ENCODE results near the gene CRBN.

CRBN gene

DNA sequence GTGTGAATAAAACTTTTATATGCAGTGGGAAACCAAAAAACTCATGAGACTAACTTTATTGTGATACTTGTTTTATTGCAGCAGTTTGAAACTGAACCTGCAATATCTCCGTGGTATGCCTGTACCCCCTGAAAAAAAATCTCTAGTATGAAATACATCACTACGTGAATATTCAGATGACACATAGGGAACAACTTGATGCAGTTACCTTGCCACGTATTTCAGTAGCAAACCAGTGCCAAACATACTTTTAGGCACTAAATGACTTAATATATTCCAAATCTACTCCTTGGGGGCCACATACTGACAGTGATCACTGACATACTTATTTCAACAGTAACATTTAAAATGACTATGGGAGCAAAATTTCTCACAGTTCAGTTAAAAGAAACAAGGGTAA lies 13.8 kb downstream of the CRBN start:
- no peak for DNase-seq

DNA sequence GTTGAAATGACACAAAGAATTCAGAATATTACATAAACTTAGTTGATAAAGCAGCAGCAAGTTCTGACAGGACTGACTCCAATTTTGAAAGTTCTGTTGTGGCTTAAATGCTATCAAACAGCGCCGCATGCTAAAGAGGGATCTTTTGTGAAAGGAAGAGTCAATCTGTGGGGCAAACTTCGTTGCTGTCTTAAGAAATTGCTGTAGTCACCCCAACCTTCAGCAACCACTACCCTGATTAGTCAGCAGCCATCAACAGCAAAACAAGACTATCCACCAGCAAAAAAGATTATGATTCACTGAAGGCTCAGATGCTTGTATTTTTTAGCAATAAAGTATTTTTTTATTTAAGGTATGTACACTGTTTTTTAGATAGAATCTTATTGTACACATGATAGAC lies 14.2 kb downstream of the CRBN start:
- DNase-seq, result no peak

DNA sequence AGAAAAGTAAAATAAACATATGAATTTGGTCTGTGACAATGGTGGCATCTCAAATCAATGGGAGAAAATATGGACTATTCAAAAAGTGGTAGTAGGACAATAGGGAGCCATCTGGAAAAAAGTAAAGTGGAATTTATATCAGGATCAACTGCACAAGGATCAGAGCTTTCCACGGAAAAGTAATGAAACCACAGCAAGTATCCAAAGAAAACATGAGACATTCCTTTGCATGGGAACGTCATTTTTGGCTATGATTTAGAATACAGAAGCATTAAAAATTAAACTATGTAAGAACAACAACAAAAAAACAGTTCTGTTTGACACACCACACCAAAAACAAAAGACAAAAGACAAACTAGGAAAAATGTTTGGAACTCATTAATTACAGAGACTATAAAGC lies 18.7 kb downstream of the CRBN start:
- no peak for DNase-seq

DNA sequence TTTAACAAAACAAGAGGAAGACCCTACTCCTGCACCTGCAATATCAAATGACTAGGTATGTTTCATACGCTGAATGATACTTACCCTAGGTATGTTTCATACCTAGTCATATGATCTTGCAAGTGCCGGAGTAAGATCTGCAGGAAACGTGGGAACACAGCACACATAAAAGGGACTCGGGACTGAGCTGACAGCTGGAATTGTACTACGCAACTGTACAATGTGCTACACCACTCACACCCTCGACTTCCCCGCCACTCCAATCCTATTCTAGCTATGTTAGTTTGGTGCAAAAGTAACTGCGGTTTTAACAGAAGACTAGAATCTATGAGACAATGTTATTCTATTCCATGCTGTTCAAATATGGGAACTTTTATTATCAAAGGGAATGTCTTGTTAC lies 22.0 kb downstream of the CRBN start:
- DNase-seq, result no peak

DNA sequence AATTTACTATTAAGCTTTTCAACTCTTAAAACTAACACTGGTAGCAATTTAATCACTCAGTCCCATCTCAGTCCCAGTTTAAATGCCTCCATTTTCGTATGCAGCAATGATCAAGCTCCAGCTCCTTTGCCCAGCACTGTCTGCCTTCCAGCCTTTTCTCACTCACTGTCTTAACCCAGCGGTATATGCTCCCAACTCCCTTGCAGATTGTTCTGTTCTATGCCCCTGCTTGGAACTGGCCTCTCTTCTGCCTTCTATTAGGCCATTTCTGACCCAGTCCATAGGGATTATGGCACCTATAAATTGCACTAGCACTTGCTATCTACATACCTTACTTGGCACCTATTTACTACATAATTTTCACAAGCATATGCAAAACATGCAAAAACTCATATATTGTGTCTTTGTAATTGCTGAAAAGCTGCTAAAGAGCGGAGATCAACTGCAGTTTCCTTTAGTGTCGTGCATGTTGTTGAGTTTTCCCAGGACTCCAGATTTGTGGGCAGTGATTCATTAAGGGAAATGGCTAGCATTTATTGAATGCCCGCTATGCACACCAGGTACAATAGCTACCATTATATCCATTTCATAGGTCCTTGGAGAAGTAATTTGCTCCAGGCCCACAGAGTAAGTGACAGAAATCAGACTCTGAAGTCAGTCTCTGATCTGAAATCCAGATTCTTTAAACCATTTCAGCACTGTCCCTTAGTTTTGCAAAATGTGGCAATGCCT lies 24.4 kb downstream of the CRBN start:
- no peak for DNase-seq

DNA sequence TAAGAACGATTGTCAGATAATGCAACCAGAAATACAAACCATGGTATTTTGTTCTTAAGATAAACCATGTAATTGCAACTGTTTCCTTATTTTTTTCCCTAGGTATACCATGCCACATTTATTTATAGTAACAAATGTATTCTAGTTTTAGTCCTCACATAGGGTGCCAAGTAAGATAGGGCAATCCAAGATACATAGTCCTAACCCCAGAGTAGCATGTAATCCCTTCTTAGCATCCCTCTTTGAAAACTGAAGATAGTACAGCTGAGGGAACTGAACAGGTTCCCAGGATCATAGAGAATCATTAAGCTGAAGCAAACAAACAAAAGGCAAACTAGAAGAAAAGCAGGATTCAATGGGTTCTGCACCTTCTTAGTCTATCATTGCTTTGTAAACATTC lies 28.0 kb downstream of the CRBN start:
- DNase-seq, result no peak

DNA sequence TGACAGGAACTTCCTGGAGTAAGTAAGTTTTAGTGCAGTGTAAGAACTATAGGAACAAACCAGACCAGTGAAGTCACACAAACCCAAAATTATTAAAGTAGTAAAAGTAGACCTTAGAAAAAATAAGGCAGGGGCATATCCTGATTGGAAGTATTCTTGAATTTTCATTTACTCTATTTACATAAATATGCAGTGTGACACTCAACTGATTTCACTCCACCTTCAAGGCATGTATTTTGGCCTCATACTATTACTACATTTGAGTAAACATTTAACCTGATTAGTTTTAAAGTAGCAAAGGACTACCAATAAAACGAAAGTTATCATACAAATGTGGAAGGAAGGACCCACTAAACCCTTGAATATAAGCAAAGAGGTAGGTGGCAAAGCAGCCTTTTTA lies 29.9 kb downstream of the CRBN start:
- no peak for DNase-seq

DNA sequence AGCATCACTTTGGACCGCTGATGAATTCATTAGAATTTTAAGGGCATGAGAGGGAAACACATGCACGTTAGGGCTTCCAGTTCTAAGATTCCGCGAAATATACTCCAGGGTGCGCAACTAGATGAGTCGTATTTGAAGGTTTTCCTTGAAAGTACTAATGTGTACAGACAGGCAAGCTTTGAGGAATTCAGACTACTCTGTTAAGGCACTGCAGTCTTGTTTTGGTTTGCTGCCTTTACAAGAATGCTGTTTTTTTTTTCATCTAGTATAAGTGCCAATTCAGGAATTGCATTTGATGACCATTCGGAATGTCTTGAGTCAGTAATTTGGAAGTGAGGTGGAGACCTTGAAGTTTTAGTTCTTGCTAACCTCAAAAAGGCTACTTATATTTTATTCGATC lies 33.7 kb downstream of the CRBN start:
- DNase-seq, result no peak

DNA sequence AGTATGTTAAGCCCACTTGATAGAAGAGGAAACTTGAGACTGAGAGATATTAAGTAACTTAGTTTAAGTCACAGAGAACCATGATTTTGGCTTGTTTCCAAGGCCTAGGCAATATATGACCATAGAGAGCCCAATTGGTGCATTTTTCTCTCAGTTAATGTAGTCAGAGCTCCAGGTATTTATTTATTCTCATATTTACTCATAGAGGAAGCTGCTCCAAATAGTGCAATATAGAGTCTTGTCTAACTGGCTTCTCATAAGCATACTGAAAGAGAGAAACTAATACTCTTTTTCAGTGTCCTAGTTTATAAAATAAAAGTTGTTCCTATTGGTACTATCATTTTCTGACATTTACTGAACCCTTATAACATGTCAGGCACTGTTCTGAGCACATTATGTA lies 37.6 kb downstream of the CRBN start:
- DNase-seq, result no peak

DNA sequence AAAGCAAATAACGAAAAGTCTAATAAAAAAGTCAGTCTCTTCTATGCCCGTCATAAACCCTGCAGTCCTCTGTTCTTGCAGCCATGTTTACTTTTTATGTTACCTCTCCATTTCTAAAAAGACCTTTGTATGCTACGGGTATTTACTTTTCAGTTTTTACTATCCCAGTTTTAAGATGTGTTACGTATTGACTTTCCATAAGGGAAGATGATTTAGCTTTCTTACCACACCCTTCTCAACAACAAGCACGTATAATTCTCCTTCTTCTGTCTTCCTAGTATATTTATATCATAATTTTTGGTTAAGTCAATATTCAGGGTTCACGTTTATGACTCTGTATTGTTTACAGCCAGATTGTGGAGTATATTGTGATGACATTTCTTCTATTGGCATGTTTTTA lies 42.0 kb downstream of the CRBN start:
- no peak for DNase-seq

DNA sequence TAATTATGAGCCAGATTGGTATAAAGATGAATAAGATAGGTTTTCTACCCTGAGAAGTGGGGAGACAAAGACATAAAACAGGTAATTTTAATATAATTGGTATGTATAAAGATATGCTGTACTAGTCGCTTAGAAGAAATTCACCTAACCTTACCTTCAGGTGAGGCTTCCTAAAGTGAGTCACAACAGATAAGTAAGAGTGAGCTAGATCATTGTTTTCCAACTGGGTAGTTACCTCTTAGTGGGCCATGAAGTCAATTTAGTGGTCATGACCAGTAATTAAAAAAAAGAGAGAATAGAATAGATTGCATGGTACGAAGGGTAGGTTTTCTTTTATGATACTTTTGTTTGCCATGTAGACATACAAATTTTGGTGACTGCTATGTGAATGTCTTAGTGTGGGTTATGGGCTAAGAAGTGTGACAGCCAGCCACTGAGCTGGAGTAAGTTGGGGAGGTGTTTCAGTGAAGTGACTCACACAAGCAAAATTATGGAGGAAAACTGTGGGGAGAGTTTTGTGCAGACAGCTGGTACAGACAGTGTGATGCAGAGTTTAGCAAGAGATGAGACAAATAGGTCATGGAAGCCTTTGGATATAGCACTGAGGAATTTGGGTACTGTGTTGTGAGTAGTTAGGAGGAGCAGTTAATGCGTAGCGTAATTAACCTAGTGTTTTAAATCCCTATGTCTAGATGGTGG lies 44.6 kb downstream of the CRBN start:
- DNase-seq, result no peak

DNA sequence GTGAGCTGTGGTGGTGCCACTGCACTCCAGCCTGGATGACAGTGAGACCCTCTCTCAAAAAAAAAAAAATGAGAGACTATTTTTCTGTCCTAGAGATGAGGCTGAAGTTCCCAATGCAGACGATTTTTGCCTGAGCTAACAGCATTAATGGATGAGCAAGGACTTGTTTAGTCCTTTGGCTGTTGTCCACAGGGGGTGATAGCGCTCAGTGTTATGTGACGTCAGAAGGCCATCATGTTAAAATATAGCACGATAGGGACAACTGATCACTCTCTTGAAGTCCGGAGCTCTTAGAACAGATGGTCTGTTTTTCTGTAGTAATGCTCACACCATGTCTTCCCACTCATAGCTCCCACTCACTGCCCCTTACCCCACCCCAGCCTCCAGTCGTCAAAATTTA lies 46.0 kb downstream of the CRBN start:
- no peak for DNase-seq

DNA sequence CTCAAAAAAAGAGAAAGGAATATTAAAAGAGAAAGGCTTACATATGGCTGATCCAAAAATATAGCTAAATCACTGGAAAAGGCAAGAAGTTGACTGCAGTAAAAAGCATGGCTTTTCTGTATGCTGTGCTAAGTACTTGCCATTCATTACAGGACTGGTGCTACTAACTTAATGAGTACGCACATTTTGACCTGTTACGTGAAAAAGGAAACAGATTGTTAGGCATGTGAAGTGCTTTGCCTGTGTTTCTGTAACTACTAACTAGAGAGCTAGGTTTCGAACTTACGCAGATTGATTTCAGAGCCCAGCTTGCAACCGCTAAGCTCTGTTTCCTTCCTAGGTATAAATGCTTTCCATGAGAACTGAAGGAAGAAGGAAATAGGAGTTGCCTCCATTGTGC lies 49.9 kb downstream of the CRBN start:
- no peak for DNase-seq

DNA sequence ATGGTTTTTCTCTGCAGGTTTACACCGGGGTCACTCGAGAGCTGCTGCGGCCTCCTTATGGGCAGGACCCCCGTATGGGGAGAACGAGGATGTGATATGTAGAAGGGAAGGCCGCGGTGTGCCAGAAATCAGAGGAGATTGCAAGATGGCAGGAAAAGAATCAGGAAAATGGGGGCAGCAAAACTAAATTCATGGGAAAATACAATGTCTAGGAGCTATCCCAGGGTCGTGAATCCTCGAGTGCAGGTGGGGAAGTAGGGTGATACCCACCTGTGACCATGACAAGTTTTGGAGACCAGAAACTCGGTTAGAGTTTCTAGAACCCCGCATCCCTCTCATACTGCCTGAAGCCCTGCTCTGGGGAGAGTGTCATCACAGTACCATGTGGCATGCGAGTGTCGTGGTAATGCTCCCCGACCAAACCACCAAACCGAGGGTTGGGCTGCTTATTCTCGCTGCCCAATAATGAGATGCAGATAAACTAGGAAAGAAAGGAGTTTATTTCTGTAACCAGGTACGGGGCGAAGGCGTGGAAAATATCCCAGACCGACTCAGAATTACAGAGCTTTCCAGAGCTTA lies 52.0 kb downstream of the CRBN start:
- peak; percentile 57 for DNase-seq

DNA sequence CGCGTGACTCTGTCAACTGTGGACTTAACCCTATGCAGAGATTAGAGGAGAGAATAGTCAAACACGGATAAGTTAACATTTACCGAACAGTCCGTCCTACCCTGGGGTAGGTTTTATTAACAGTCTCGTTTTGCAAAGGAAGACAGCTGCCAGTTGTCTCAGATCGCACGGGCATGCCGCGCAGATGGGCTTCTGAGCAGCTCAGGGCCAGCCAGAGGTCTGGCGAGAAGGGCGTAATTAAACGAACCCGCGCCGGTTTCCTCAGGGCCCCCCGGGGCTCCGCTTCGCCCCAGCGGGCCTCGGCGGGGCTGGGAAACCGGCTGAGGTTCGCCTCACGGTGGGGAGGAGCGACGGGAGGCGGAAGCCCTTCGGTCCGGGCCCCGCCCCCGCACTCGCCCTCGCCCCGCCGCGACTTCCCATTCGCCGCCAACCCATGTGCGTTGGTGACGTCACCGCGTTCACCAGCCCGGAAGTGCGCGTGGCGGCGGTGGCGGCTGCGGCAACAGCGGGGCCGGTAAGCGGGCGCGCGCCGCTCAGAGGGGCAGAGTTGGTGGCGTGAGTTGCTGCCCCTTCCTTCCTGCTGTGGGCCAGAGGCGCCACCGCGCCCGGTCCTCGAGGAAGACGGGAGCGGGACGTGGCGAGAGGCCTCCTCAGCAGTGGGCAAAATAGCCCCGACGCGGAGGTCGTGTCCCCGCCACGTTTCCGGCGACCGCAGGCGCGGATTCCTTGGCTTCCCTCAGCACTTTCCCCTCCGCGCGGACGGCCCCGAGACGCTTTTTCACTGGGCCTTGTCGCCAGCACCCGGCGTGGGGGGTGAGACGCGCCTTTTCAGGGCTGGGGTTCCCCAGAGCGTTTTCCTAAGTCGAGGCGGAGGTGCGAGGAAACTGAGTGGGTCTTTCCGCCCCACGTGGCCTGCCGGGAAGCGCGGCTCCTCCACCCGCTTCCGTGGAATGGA lies 52.7 kb downstream of the CRBN start, which contains the start of gene TRNT1:
Gene TRNT1, plus strand, starts transcription at position 464 of the 955 bp plus-strand sequence. CDS start 2,101 bp downstream, outside the sequence.
- DNase-seq, result peak; percentile 98

DNA sequence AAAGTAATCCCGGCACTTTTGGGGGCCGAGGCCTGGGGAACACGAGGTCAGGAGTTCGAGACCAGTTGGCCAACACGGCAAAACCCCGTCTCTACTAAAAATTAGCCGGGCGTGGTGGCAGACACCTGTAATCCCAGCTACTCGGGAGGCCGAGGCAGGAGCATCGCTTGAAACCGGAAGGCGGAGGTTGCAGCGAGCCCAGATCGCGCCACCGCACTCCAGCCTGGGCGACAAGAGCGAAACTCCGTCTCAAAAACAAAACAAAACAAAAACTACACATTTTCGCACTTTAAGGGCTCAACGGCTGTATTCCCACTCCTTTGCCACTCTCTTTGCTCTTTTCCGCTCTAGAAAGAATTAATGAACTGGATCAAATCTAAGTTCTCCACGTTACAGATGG lies 53.5 kb downstream of the CRBN start:
- no peak for DNase-seq

DNA sequence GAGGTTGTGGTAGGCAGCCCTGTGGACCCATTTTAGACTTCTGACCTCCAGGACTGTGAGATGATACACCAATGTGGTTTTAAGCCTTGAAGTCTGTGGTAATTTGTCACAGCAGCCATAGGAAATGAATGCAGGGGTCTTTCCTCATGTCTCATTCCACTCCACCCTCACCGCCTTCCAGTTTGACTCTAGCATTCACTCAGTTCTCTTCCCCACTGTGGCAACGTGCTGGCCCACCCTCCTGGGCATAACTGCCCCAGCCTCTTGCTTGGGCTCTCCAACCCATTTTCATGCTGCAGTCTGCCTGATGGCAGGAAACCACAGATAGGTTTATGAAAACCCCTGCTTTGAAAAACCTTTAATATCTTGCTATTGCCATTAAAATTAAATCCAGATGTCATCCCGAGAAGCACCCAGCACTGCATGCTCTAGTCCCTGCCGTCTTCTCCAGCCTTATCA lies 60.1 kb downstream of the CRBN start:
- DNase-seq, result no peak

DNA sequence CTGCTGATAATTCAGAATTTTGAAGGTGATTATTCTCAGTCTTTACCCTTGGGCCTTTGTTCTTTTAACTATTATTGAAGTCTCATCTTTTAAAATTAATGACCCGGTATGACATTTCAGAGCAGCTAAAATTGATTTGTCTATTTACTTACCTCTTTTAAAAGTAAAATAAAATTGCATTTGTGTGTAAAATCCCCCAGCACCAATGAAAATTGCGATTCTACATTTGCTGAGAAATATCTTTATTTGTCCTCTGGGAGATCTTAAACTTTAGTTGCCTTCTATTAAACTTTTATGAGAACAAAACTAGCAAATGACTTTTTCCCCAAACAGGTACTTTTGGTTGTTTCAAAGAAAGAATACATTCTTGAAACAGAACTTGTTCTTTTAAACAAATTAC lies 61.8 kb downstream of the CRBN start:
- no peak for DNase-seq

DNA sequence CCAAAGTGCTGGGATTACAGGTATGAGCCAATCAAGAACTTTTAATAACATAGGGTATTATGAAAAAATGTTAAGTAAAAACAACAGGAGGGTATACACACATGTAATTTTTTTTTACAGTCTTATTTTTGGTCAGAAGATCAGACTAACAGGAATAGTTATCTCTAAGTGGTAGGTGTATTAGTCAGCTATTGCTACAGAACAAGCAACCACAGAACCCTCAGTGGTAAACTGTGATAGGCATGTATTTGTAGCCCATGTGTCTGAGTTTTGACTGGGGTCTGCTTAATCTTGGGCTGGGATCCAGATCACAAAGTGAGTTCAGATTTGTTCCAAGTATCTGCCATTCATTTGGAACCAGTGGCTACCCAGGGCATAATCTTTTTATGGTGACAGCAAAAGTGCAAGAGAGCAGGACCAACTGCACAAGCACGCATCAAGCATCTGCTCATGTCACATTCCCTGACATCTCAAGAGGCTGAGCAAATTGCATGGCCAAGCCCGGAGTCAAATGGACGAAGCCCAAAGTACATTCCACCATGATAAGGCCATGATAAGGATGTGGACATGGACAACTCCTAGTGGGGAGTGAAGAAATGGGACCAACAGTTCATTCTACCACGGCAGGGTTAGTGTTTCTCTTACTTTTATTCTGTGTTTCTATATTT lies 66.3 kb downstream of the CRBN start:
- no peak for DNase-seq

DNA sequence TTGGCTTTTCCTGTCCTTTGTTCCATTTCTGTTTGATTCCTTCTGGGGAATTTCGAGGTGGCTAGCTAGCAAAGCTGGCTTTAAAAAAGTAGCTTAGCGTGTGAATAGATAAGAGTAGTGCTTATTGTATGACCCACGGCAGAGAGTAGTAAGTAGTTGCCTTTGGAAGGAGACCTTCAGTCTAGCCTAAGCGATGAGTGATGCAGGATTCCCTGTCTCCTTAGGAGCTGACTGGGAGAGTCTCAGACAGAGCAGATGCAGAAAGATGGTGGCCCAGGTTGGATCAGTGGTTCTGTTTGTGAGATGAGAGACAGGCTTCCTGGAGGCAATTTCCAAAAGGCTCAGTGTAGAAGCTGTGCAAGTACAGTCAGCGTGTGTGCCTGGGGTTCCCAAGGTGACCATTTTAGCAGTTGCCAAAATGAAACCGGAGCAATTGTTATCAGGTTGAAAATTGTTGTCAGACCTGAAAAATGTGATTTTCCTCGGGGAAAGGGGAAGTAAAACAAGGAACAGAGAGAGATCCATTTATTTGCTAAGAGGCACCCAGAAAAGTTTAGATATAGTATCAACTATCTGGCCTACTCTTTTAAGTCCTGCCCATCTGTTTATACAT lies 68.6 kb downstream of the CRBN start:
- DNase-seq, result no peak

DNA sequence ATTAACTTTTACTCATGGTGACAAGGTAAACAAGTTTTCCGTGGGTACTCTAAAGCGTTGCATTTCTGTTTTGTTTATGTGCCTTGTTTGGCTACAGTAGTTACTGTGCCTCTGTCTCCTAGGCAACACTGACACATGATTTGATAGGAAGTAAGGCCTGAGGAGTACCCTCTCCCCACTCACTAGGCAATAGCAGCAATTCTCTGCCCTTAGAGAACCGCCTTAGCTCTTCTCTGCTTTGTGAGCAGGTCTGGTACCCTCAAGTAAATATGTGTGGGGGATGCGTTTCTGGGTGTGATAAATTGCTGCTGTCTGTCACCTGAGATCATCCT lies 69.2 kb downstream of the CRBN start, which contains the start of gene IL5RA:
Gene IL5RA, minus strand, starts transcription at position 76 of the 332 bp plus-strand sequence. CDS start 5,390 bp downstream, outside the sequence.
- no peak for DNase-seq

All from stimulated activated CD4-positive, alpha-beta T cell treated with anti-CD3 and anti-CD28 coated beads, Interleukin-15, amount 100 ng/mL, for 24 hours (primary cell).